K562 (cell line): ENCODE results near the gene ATXN1. TPM values are rescaled to one million over a fixed set of nuclear protein-coding genes. Genes with fewer than 3 reads are reported as not detected.

Experiments
- ARID1B ChIP-seq: fragments of 450-650 bp; IDR thresholded peaks from 2 replicates; pipeline ENCODE4 v1.6.1; 2016; ENCODE audit warnings: antibody characterized with exemption, mild to moderate bottlenecking, inconsistent platforms
- JUNB ChIP-seq: fragments of 450-650 bp; formaldehyde crosslinking; conservative IDR thresholded peaks from 2 replicates; pipeline ENCODE4 v1.4.0; 2020; ENCODE audit warnings: mild to moderate bottlenecking
- ZNF175 ChIP-seq: fragments of 200-800 bp; sonication (Bioruptor generic); IDR thresholded peaks from 2 replicates; pipeline ENCODE4 v1.6.1; 2016; ENCODE audit warnings: low read depth, mild to moderate bottlenecking, missing genetic modification characterization, missing compliant biosample characterization
- ZNF79 ChIP-seq: fragments of 250-450 bp; sonication (Bioruptor Pico); IDR thresholded peaks from 2 replicates; pipeline ENCODE4 v1.4.0; 2020; ENCODE audit warnings: low read depth, mild to moderate bottlenecking, moderate library complexity
- polyA plus RNA-seq, 8 experiments: library from polyadenylated mRNA; depleted of rRNA in 4 of 8; stranded (reverse) in 5 of 8; unstranded in 3 of 8; fragments of >200 nt; fragmentation: Nextera tagmentation in 2 of 8; fragmentation: Illumina TruSeq in 1 of 8; extraction: Ambion mirVana in 2 of 8; extraction: Trizol in 1 of 8; gene quantifications; 2 replicates each; pipeline versions ENCODE4 v1.2.1 to v1.2.3, GENCODE V29; 2011 to 2014; ENCODE audit warnings: inconsistent platforms in 1 of 8, missing spikeins in 1 of 8
- total RNA-seq, 7 experiments: library from RNA; depleted of rRNA in 6 of 7; stranded (reverse); fragments of >200 nt in 6 of 7; fragmentation: Illumina TruSeq in 2 of 7; extraction: Trizol in 2 of 7; gene quantifications; 2 replicates each; pipeline versions ENCODE4 v1.2.1 to v1.2.3, GENCODE V29; 2011 to 2021; ENCODE audit warnings: low replicate concordance in 1 of 7
- TF ChIP-seq, protein P1 (sequence below), 2 experiments: fragments of 450-650 bp; IDR thresholded peaks; 2 replicates each; pipeline ENCODE4 v1.6.1; 2016; ENCODE audit warnings: mild to moderate bottlenecking in 2 of 2, borderline replicate concordance in 1 of 2, low read depth in 1 of 2, moderate library complexity in 1 of 2
- TF ChIP-seq, protein P2 (sequence below): fragments of 150-350 bp; IDR thresholded peaks from 2 replicates; pipeline ENCODE4 v1.6.1; 2014; ENCODE audit warnings: low read depth, mild to moderate bottlenecking, low read length, borderline replicate concordance

ATXN1 gene
- total and polyA plus RNA-seq, 9 of the 15 experiments (the other 6 are each of a cell fraction or from before 2014, with no cell fraction given): under 0.01 to 1.2 (median 0.58) TPM

DNA sequence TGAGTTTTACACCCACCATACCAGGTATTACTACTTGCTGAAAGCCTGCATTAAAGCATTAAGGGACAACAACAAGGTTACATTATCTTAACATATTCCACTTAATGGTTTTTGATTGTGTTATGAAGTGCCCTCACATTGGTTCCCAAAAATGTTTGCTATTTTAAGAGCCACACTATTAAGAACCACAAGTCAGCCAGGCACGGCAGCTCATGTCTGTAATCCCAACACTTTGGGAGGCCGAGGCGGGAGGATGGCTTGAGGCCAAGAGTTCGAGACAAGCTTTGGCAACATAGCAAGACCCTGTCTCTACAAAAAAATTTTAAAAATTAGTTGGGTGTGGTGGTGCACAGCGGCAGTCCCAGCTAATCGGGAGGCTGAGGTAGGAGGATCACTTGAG lies 28.2 kb downstream of the ATXN1 start (continued):
- TF ChIP-seq, protein P1, sequence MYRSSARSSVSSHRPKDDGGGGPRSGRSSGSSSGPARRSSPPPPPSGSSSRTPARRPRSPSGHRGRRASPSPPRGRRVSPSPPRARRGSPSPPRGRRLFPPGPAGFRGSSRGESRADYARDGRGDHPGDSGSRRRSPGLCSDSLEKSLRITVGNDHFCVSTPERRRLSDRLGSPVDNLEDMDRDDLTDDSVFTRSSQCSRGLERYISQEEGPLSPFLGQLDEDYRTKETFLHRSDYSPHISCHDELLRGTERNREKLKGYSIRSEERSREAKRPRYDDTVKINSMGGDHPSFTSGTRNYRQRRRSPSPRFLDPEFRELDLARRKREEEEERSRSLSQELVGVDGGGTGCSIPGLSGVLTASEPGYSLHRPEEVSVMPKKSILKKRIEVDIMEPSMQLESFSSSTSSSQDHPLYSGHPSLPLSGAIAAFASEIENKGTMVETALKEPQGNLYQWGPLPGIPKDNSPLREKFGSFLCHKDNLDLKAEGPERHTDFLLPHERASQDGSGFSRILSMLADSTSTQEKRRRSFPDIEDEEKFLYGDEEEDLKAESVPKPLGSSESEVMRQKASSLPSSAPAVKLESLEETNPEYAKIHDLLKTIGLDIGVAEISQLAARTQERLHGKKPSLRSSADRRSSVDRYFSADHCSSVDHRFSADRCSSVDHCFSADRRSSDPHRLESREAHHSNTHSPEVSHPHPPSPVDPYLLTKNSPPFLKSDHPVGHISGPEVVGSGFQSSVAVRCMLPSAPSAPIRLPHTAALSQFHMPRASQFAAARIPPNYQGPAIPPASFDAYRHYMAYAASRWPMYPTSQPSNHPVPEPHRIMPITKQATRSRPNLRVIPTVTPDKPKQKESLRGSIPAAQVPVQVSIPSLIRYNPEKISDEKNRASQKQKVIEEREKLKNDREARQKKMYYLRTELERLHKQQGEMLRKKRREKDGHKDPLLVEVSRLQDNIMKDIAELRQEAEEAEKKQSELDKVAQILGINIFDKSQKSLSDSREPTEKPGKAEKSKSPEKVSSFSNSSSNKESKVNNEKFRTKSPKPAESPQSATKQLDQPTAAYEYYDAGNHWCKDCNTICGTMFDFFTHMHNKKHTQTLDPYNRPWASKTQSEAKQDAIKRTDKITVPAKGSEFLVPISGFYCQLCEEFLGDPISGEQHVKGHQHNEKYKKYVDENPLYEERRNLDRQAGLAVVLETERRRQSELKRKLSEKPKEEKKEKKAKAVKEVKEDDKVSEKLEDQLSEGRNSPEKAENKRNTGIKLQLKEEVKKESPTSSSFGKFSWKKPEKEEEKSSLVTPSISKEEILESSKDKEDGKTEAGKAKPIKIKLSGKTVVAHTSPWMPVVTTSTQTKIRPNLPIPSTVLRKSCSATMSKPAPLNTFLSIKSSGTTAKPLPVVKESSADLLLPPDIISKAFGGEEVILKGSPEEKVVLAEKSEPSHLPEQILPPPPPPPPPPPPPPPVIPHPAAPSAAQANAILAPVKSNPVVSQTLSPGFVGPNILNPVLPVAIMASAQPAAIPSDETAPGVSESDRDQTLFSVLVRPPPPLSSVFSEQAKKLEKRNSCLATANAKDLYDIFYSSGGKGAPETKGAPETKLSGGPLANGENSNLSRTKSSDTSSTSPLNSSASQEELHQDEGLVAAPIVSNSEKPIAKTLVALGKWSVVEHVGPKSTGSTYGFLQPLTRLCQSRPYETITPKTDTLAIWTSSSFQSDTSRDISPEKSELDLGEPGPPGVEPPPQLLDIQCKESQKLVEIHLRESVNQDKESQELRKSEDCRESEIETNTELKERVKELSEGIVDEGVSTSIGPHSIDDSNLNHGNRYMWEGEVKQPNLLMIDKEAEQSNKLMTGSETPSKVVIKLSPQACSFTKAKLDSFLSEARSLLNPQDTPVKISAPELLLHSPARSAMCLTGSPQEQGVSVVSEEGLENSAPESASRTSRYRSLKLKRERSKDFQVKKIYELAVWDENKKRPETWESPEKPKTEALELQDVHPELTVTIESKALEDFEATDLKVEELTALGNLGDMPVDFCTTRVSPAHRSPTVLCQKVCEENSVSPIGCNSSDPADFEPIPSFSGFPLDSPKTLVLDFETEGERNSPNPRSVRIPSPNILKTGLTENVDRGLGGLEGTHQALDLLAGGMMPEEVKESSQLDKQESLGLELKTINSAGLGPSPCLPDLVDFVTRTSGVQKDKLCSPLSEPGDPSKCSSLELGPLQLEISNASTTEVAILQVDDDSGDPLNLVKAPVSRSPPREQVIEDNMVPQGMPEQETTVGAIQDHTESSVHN (IDR thresholded peaks at IDR 0.05; ENCODE audit: borderline replicate concordance in 1 of 2, low read depth in 1 of 2): no peak
- TF ChIP-seq ARID1B: no peak
- no peak for TF ChIP-seq ZNF79 (CRISPR knock-in tag)
- no peak for TF ChIP-seq ZNF175 (CRISPR knock-in tag)
- no peak for TF ChIP-seq JUNB
- TF ChIP-seq, protein P2, sequence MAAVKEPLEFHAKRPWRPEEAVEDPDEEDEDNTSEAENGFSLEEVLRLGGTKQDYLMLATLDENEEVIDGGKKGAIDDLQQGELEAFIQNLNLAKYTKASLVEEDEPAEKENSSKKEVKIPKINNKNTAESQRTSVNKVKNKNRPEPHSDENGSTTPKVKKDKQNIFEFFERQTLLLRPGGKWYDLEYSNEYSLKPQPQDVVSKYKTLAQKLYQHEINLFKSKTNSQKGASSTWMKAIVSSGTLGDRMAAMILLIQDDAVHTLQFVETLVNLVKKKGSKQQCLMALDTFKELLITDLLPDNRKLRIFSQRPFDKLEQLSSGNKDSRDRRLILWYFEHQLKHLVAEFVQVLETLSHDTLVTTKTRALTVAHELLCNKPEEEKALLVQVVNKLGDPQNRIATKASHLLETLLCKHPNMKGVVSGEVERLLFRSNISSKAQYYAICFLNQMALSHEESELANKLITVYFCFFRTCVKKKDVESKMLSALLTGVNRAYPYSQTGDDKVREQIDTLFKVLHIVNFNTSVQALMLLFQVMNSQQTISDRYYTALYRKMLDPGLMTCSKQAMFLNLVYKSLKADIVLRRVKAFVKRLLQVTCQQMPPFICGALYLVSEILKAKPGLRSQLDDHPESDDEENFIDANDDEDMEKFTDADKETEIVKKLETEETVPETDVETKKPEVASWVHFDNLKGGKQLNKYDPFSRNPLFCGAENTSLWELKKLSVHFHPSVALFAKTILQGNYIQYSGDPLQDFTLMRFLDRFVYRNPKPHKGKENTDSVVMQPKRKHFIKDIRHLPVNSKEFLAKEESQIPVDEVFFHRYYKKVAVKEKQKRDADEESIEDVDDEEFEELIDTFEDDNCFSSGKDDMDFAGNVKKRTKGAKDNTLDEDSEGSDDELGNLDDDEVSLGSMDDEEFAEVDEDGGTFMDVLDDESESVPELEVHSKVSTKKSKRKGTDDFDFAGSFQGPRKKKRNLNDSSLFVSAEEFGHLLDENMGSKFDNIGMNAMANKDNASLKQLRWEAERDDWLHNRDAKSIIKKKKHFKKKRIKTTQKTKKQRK: no peak
